Skeletal muscle cell (primary cell): Measurements from ENCODE around the gene PAK4.
"Not testable (repeated sequence)": the region's sequence is repeated elsewhere in the genome, so short reads cannot be mapped to it uniquely, and the experiment has no call there.

ENCODE experiments used
- DNase-seq: peaks from one replicate; pipeline ENCODE4 v3.0.0-alpha.2; 2010; ENCODE audit warnings: low read depth
- H3K4me3 ChIP-seq: 2 replicates; pipeline ENCODE4 v1.5.1; 2011; ENCODE audit warnings: low read depth, mild to moderate bottlenecking, control low read depth, low read length, moderate library complexity

PAK4 gene

DNA sequence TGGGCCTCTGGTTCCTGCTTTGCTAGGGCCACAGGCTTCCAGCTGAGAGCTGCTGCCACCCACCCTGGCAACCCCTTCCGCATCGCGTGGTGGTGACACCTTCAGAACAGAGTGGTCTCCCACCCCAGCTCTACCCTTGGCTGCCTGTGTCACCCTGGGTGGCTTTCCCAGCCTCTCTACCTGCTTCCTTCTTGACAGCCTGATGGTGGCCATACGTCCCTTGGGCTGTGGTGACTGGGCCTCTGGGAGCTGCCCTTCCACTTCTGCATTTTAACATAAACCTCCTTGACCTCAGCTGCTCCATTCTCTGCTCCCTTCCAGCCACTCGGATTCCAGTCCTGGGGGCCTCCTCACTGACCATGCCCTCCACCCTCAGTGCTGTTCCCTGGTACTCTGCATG lies 17.0 kb downstream of the PAK4 start:
- H3K4me3 ChIP-seq = no peak overlapping the region
- no peak for DNase-seq

DNA sequence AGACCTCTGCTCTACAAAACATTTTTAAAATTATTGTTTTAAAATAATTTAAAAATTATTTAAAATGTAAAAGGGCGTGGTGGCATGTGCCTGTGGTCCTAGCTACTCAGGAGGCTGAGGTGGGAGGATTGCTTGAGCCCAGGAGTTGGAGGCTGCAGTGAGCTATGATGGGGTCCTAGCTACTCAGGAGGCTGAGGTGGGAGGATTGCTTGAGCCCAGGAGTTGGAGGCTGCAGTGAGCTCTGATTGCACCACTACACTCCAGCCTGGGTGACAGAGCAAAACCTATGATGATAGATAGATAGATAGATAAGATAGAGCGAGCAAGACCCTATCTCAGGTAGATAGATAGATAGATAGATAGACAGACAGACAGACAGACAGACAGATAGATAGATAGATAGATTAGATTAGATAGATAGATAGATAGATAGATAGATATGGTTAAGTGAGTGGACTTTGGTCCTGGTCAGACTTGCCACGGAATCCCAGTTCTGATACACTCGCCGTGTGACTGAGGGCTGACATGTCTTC lies 18.2 kb downstream of the PAK4 start:
- not testable (repeated sequence) for H3K4me3 ChIP-seq, DNase-seq

DNA sequence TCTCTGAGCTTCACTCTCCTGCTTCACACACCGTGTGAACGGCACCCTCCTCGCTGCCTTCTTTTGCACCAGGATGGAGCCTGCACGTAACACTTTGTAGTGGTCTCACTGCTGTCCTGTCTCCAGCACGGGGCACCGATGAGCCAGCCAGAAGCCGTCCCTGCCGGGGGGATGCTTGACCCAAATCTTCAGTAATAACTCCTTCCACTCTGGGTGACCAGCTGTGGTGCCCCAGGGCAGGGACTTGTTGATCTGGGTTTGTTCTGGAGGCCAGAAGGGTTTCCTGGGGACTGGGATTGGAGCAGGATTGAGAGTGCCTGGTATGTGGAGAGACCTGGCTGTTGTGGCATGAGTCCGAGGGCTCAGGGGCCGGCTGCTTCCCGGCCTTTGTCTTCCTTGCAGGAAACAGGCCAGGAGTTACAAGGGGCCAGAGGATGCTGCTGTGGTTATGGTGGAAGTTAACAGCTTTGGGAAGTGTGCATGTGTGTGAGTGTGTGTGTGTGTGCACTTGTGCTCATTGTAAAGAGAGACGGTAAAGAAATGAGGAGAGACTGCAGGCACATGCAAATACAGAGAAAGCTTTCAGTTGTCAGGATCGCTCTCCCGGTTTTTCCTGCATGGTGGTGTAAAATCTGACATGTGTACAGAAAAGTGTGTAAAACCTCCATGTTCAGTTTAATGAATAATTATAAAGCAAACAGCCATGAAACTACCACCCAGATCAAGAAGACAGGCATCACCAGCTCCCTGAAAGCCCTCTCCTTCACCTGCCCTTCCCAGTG lies 18.9 kb downstream of the PAK4 start:
- no peak overlapping the region for H3K4me3 ChIP-seq
- no peak for DNase-seq

DNA sequence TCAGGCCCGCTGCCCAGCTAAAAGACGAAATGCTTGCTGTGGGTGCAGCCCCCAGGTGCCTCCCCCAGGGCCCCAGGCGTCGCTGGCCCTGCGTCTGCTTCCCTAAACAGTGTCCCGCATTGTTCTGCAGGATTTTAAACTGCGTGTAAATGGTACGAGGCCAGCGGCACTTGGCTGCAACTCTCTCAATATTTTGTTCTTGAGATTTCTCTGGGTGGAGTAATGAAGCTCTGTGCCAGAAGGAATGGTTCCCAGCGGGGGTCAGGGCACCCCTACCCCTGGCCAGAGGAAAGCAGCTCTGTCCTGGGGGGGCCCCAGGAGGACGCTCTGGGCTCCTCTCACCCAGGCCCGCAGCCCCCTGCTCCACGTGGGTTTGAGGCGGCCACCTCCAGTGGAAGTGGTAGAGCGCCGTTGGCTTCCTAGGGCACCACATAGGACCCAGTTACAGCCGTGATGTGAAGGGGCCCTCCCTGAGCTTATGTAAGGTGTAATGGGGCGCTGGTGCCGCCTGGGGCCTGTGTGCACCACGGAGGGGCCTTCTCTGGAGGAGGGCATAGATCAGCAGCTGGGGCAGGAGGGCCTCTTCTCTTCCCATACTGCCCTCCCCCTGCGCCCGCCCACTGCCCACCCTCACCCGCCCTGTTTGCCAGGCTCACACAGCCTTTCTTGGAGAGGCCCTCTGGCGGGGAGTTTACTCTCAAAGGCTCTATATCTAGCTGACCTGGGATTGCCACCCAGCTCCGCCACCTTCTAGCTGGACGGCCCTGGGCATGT lies 19.8 kb downstream of the PAK4 start:
- DNase-seq = no peak
- H3K4me3 ChIP-seq = no peak overlapping the region

DNA sequence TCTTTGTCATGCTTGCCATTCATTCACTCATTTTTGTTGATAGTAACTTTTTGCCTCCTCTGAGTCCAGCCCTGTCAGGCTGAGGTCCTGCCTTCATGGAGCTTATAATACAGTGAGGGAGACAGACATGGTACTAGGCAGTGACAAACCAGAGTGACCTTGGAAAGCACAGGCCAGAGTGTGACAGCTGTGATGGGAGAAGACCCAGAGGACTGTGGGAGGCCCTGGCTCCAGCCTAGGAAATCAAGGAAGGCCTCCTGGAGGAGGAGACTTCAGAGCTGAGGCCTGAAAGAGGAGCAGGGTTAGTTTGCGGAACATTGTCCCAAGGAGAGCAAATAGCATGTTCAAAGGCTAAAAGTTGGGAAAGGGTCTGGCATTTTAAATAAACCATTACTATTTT lies 20.5 kb downstream of the PAK4 start:
- DNase-seq = no peak
- no peak overlapping the region for H3K4me3 ChIP-seq

DNA sequence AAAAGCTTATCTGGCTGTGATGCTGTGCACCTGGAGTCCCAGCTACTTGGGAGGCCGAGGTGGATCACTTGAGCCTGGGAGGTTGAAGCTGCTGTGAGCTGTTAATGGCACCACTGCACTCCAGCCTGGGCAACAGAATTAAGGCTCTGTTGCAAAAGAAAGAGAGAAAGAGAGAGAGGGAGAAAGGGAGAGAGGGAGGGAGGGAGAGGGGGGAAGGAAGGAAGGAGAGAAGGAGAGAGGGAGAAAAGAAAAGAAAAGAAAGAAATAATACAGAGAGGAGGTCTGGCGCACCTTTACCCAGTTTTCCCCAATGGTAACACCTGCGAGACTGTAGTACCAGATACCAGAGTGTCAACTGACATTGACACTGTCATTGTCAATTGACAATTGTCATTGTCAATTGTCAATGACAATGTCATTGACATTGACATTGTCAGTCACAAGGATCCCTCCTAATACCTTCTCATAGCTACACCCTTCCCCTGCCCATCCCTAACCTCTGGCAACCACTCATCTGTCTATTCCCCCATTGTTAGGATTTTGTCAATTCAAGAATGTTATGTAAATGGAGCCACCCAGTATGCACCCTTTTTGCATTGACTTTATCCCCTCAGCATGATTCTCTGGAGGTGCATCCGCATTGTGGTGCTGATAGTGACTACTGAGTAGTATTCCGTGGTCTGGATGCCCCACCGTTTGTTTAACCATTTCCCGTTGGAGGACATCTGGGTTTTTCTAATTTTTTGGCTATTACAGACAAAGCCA lies 21.3 kb downstream of the PAK4 start:
- no peak overlapping the region for H3K4me3 ChIP-seq
- DNase-seq = no peak

DNA sequence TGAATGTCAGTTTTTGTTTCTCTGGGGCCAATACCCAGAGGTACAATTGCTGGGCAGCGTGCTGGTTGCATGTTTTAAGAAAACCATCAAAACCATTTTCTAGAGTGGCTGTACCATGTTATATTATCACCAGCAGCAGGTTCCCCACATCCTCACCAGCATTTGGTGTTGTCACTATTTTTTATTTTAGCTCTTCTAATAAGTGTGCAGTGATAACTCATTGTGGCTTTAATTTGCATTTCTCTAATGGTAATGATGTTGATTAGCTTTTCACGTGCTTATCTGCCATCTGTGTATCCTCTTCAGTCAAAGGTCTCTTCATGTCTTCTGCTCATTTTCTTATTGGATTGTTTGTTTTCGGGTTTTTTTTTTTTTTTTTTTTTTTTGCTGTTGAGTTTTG lies 21.9 kb downstream of the PAK4 start:
- H3K4me3 ChIP-seq = no peak overlapping the region
- DNase-seq = no peak

DNA sequence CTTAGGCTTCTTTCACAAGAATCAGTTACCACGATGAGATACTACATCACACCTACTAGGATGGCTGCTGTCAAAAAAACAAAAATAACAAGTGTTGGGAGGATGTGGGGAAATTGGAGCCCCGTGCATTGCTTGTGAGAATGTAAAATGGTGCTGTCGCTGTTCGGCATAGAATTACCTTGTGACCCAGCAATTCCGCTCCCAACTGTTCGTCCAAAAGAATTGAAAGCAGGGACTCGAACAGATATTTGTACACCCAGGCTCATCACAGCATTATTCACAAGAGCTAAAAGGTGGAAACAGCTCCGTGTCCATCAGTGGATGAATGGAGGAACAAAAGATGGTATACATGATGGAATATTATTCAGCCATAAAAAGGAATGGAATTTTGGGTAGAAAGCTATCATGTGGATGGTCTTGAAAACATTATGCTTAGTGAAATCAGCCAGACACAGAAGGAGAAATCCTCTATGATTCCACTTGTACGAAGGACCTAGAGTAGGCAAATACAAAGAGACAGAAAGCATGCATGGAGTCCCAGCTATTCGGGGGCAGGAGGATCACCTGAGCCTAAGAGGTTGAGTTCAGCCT lies 23.4 kb downstream of the PAK4 start:
- H3K4me3 ChIP-seq = no peak overlapping the region
- no peak for DNase-seq

DNA sequence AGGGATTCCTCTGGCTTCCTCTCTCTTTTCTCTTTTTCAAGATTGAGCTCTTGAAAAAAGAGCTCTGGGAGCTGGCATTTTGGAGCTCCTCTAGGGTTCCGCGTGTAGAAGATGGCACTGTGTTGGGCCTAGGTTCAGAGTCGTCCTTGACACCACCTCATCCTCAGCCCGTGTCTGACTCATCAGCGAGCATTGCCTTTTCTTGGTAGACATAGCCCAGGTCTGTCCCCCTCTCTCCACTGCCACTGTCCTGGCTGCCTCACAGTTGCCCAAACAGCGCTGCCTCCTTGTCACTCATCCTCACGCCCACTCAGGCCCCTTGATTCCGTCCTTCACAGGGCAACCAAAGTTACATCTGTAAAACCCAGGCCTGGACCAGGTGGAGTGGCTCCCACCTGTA lies 24.6 kb downstream of the PAK4 start:
- no peak for DNase-seq
- no peak overlapping the region for H3K4me3 ChIP-seq

DNA sequence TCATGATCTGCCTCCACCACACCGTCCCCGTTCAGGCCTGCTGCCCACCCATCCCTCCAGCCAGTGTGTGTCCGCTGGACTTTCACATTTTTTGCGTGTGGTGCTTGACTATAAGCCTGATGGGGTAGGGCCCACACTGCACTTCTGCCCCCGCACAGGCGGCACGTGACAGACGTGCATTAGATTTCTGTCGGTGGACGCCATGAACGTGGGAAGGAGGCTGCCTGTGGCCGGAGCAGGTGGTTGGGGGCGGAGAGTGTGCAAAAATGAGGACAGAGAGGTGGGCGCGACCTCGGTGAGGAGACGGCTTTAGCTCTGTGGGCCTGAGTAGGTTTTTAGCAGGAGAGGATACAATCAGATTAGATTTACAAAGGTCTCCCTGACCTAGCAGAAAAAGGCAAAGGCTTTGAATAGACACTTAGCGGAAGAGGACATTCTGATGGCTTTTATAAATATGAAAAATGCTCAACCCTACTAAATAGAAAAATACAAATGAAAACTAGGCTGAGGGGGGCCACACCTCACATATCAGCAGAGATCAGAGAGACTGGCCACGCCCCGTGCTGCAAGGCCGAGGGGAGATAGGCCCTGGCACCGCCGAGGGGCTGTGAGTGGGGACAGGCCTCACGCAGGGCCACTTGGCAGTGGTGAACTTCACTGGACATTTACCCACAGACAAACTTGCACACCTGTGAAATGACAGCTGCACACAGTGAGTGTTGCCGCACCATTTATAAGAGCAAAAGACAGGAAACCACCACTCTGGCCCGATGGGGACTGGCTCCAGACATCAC lies 25.4 kb downstream of the PAK4 start:
- DNase-seq = no peak
- H3K4me3 ChIP-seq = no peak overlapping the region

DNA sequence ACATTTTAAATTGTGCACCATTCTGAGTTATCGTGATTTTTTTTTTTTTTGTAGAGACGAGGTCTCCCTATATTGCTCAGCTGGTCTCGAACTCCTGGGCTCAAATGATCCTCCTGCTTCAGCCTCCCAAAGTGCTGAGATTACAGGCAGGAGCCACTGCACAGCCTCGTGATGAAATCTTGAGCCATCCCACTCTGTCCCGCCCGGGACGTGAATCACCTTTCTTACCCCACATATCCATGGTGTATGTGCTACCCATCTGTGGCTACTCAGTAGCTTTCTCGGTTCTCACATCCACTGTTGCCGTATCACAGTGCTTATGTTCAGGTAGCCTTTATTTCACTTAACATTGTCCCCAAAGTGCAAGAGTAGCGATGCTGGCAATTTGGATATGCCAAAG lies 26.5 kb downstream of the PAK4 start:
- H3K4me3 ChIP-seq = no peak overlapping the region
- DNase-seq = no peak

DNA sequence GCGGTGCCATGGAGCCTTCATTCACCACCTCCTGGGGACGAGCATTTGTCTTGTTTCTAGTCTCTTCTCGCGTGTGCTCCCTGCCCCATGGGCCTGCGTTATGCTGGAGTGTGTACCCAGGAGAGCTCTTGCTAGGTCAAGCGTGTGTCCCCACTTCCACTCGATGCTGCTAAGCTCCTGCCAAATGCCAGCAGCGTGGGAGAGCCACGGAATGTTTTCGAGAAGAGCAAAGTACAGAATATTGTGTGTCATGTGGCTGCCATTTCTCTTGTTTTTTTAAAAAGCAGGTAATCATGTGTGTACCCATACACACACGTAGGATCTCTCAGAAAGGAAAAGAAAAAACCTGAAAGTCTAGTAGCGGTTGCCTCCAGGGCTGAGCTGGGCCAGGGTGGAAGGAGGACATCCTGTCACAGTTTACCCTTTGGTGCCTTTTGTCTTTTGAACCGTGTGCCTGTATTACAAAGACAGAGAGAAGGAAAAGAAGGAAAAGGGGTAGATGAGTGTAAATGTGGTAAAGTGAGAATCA lies 28.6 kb downstream of the PAK4 start:
- DNase-seq = no peak
- H3K4me3 ChIP-seq = no peak overlapping the region

DNA sequence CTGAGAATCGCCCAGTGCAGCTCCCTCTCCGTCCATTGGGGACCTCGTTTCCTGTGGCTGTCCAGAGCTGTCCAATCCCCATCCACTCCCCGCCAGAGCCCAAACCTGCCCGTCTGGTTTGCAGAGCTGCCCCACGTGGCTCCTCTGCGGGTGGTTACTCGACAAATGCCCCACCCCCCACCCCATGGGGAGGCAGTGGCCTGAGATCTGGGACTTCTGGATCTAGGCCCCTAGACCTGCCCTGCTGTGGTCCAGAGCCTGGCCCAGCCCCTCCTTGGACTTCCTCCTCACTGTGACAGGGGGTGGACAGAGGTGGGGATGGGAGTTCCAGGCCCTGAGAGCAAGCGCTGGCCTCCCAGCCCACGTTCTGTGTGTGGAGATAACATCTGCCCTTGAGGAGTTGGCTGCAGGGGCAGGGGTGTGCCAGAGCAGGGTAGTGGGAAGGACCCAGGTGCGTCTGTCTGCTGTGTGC lies 29.1 kb downstream of the PAK4 start:
- DNase-seq = no peak
- H3K4me3 ChIP-seq = no peak overlapping the region

DNA sequence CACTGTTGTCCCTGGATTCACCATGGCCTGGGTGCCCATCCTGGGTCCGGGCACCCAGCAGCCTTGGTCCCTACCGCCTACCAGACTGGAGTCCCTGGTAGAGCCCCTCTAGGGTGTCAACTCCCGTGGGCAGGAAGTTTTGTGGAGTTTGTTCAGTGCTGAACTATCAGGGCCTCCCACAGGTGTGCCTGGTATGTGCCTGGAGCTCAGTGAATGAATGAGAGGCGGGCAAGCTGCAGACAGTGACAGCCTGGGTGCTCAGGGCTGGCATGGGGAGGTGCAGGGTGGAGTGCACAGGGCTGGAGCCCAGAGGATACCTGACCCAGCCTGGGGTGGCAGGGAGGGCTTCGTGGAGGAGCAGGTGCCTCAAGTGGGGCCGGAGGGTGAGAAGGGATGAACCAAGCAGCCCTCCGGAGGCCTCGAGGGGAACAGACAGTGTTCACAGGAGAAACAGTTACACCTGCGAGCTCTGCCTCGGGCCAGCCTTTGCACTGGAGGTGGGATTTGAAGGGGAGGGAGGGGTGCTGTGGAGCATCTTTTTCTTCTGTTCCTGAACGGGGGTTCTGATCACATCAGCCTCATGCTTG lies 29.6 kb downstream of the PAK4 start:
- no peak for DNase-seq
- no peak overlapping the region for H3K4me3 ChIP-seq

DNA sequence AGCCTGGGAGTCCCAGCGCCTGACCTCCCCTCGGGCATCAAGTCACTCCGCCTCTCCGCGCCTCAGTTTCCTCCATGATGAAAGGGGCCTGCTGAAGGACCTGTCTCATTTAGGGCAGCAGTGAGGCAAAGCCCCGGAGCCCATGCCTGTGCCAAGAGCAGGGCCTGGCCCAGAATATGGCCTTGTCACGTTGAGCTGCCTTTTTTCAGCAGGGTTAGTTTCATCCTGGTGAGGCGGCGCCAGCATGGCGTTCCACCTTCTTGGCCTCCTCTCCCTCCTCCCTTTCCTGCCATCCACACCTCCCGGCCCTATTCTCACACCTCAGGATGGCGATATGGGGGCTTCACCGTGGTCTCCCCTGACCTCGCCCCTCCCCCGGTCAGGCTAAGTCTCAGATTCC lies 30.2 kb downstream of the PAK4 start:
- no peak overlapping the region for H3K4me3 ChIP-seq
- DNase-seq = no peak

DNA sequence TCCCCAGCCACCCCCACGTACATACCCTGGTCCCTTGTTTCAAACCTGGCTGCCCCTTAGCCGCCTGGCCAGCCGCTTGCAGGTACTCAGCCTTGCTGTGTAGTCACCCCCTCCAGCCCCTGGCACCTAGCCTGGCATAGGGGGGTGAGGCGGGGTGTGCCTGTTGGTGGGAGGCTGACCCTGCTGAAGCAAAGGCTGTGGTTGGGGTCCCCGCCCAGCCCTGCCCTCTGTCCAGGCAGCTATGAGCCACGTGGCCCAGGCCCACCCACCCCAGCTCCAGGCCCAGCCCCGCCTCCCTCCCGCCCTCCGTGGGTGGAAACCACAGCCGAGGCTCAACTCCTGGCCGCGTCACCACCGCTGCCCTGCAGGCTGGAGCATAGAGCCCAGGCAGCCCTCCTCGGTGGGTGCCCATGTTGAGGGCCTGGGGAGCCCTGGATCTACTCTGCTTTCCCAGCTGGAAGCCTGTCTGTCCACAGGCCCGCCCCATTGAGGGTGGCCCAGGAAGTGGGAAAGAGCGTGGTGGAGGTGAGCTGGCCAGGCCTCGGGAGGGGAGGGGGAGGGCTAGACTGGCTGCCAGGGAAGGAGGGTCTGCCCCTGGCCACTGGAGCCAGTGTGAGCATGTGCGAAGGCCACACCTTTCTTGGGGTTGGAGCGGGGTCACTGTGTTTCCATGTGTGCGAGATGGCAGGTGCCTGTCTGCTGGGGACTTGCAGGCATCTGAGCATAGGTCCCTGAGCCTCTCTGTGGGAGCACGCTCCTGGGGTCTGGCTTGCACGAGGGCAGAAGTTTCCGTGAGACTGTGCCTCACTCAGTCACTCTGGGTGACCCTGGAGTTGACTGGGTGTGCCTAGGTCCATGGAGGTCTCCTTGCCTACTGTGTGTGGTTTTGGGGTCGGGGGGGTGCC lies 31.0 kb downstream of the PAK4 start:
- DNase-seq = peak; percentile 8
- H3K4me3 ChIP-seq = peak overlapping the region; percentile 43

DNA sequence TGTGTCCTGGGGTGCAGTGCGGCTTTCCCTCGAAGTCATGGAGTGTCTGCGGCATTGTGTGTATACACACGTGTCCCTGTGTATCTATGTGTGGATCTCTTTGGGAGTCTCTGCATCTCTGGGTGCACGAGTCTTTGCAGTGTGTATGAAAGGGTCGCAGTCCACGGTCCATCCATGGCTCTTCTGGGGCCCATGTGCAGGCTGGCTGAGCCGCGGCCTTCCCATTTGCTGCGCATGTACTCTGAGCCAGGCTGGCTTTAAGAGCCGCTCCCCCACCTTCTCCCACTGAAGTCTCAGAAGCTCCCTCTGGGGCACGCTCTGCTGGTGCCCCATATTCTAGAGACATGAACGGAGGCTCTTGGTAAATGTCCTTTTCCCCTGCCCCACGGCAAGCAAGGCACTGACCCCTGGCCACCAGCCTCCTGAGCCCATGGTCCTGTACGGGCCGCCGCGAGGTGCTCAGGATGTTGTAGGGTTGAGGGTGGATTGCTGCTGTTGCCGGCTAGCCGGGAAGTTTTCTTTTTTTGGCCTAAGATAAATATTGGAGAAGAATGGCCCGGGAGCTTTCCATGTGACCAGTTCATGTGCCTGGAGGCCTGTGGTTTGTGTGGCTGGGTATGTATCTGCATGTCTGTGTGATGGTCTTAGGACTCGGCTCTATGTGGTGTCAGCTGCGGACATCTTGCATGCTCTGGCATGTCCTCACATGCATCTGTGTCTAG lies 31.9 kb downstream of the PAK4 start:
- no peak for DNase-seq
- peak overlapping the region; percentile 43 for H3K4me3 ChIP-seq
